Gastroesophageal sphincter (tissue), 4 donors: ENCODE measurements around the gene MYBBP1A. TPM values are rescaled to one million over a fixed set of nuclear protein-coding genes. Genes with fewer than 3 reads are reported as not detected.

Source experiments
- ATAC-seq: fragments of 150-250 bp; one replicate; pipeline ENCODE4 v1.9.1; 2016; ENCODE audit warnings: mild to moderate bottlenecking, moderate library complexity
- H3K27ac ChIP-seq, 4 donors: fragments of 200-600 bp; sonication (generic) in 3 of 4; 1 replicate in 3 of 4; 2 replicates in 1 of 4; pipeline ENCODE4 v1.5.1; 2016 to 2019
- H3K27me3 ChIP-seq: fragments of 200-600 bp; sonication (generic); one replicate; pipeline ENCODE4 v1.5.1; 2019
- H3K36me3 ChIP-seq, 2 donors: fragments of 200-600 bp; sonication (generic); one replicate each; pipeline ENCODE4 v1.5.1; 2019; ENCODE audit warnings: control low read depth in 1 of 2
- H3K4me1 ChIP-seq, 3 donors: fragments of 200-600 bp; sonication (generic); 1 replicate in 2 of 3; 2 replicates in 1 of 3; pipeline ENCODE4 v1.5.1; 2016 to 2019; ENCODE audit warnings: control low read depth in 2 of 3
- H3K4me3 ChIP-seq, 2 donors: fragments of 200-600 bp; sonication (generic); one replicate each; pipeline ENCODE4 v1.5.1; 2019; ENCODE audit warnings: mild to moderate bottlenecking in 1 of 2, moderate library complexity in 1 of 2
- H3K9me3 ChIP-seq, 3 donors: fragments of 200-600 bp; sonication (generic); one replicate each; pipeline ENCODE4 v1.5.1; 2017 to 2019; ENCODE audit warnings: control low read depth in 2 of 3
- EP300 ChIP-seq: sonication (generic); formaldehyde crosslinking; IDR thresholded peaks from one replicate; pipeline ENCODE4 v1.6.1; 2017; ENCODE audit warnings: antibody characterized with exemption, mild to moderate bottlenecking
- POLR2A ChIP-seq, 2 donors: fragments of 450-650 bp; IDR thresholded peaks; one replicate each; pipeline ENCODE4 v1.6.1; 2017; ENCODE audit warnings: antibody characterized with exemption in 2 of 2, mild to moderate bottlenecking in 2 of 2, moderate library complexity in 1 of 2
- POLR2AphosphoS5 ChIP-seq: sonication (generic); formaldehyde crosslinking; IDR thresholded peaks from one replicate; pipeline ENCODE4 v1.6.1; 2017; ENCODE audit warnings: antibody characterized with exemption
- WGBS, 2 donors: methylation state at CpG; one replicate each; pipeline ENCODE4 v1.1.5; 2018; ENCODE audit warnings: low coverage in 1 of 2; 5-methylcytosine and 5-hydroxymethylcytosine counted together
- total RNA-seq, 4 donors: library from RNA; depleted of rRNA; stranded (reverse); fragments of >200 nt; gene quantifications; one replicate each; pipeline ENCODE4 v1.1.0, GENCODE V29; 2016
- TF ChIP-seq, protein P1 (sequence below), 4 experiments: fragments of 200-600 bp in 2 of 4; fragments of 450-650 bp in 2 of 4; sonication (generic) in 1 of 4; IDR thresholded peaks; one replicate each; pipeline ENCODE4 v1.5.1; 2017 to 2019; ENCODE audit warnings: antibody characterized with exemption in 4 of 4, mild to moderate bottlenecking in 2 of 4, moderate library complexity in 2 of 4

The MYBBP1A gene
- total RNA-seq, 4 donors from 2014 or later: 19.1 to 46.4 (median 40.9) TPM

DNA sequence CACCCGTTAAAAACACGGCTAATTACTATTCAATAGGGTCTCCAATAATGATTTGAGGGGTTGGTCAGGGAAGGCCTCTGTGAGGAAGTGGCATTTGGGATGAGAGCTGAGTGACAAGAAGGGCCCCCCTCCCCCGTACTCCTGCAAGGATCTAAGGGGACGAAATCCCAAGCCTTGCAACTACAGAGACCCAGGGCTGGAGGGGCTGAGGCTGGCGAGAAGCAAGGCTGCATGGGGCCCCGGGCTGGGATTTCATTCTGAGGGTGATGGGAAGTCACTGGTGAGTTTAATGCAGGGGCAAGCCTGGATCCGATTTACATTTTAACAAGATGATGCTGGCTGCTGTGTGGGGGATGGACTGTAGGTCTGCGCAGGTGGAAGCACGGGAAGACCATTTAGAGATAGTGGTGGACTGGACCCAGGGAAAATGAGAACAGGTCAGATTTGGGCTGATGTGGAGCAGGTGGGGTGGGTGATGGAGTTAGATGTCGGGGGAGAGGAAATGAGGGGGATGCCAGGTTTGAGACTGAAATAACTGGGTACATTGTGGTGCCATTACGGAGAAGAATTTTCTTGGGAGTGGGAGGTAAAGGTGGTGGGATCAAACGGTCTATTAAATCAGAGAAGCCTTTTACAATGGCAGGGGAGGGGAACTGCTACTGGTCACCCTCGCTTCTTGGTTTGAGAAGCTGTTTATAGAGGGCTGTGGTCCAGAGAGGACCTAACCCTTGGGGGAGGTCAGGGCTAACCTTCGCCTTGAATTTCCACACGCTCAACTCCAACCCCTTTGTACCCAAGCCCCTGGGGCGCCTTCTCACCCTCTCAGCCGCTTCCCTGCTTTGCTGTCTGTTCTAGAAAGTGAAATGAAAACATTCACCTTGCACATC lies 932 bp upstream of the MYBBP1A start:
- H3K27ac ChIP-seq: peak overlapping the region; percentile 45 to 87 (median 85)
- no peak for ATAC-seq
- peaks cover 0 to 29% (median 17%) of the 10 kb centered on the region in 3 donors for H3K4me1 ChIP-seq
- no peaks in the 10 kb centered on the region for H3K27me3 ChIP-seq
- peaks cover 0 to 30% of the 10 kb centered on the region in 2 donors for H3K36me3 ChIP-seq
- TF ChIP-seq, protein P1, sequence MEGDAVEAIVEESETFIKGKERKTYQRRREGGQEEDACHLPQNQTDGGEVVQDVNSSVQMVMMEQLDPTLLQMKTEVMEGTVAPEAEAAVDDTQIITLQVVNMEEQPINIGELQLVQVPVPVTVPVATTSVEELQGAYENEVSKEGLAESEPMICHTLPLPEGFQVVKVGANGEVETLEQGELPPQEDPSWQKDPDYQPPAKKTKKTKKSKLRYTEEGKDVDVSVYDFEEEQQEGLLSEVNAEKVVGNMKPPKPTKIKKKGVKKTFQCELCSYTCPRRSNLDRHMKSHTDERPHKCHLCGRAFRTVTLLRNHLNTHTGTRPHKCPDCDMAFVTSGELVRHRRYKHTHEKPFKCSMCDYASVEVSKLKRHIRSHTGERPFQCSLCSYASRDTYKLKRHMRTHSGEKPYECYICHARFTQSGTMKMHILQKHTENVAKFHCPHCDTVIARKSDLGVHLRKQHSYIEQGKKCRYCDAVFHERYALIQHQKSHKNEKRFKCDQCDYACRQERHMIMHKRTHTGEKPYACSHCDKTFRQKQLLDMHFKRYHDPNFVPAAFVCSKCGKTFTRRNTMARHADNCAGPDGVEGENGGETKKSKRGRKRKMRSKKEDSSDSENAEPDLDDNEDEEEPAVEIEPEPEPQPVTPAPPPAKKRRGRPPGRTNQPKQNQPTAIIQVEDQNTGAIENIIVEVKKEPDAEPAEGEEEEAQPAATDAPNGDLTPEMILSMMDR (IDR thresholded peaks at IDR 0.05): no peak
- no peak for TF ChIP-seq POLR2AphosphoS5
- no peak for TF ChIP-seq POLR2A (IDR thresholded peaks at IDR 0.05)
- no peak for TF ChIP-seq EP300
- 39 to 54% methylated on average over 3 to 15 of the region's 17 CpGs for WGBS, 2 donors
- H3K9me3 ChIP-seq: no peaks in the 10 kb centered on the region
- peak overlapping the region; percentile 70 to 92 for H3K4me3 ChIP-seq

DNA sequence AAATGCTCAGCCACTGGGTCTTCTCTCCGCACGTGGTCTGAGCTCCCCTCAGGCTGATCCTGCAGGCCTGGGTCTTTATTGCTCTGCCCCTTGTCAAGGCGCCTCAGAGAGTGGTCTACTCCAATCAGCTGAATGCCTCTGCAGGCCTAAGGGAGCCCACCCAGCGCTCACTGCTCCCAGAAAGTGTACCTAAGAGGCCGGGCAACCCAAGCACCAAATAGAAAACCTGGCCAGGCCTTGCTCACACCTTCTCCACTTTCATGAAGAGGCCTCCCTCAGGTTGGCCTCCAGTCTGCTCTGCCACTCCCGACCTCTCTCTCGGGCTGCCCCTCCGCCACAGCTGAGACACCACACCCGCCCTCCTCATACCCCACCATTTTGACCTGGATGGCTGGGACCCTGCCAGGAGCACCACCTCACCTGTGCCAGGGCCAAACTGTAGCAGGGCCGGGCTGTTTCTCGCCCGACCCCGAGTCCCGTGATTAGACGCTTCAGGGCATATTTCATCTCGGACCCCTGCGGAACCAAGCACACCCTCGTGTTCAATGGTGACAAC lies 665 bp downstream of the MYBBP1A start:
- 0% methylated on average over 1 of the region's 18 CpGs; no CpG with 5 or more reads in 1 of the 2 donors for WGBS, 2 donors
- peak overlapping the region in 3 of 4 donors; percentile 85 to 87 (median 85) for H3K27ac ChIP-seq
- no peak for ATAC-seq

DNA sequence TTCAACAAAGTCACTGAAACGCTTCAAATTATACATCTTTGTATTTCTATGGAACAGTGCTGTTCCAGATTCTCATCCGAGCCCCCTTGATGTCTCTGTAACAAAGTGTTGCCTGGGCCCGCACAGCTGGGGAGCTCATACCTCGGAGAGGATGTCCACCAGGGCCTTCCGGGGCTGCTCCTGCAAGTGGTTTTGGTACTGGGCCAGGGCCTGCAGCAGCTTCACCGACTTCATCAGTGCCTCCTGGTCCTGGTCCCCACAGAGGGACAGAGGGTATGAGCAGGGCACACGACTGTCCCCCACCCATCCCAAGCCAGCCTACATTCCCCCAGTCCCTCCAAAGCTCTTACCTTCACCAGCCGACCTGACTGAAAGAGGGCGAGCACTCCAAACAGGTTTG lies 1.5 kb downstream of the MYBBP1A start:
- Histone ChIP-seq H3K9me3 (no peaks in the 10 kb centered on the region), H3K27ac (no peak overlapping the region), H3K27me3 (no peaks in the 10 kb centered on the region), H3K36me3 (peaks cover 0 to 55% of the 10 kb centered on the region in 2 donors), H3K4me3 (peak overlapping the region in 1 of 2 donors; percentile 92), H3K4me1 (peaks cover 0 to 29% (median 17%) of the 10 kb centered on the region in 3 donors)
- TF ChIP-seq POLR2A (IDR thresholded peaks at IDR 0.05) (no peak), EP300 (no peak), POLR2AphosphoS5 (no peak)
- TF ChIP-seq, protein P1 (IDR thresholded peaks at IDR 0.05): no peak
- 70 to 90% methylated on average over 2 of the region's 9 CpGs for WGBS, 2 donors
- no peak for ATAC-seq

More for the DNA sequence above, 665 bp downstream of the MYBBP1A start:
- Histone ChIP-seq H3K36me3 (peaks cover 0 to 46% of the 10 kb centered on the region in 2 donors), H3K4me3 (peak overlapping the region; percentile 70 to 92), H3K27me3 (no peaks in the 10 kb centered on the region), H3K4me1 (peaks cover 0 to 29% (median 17%) of the 10 kb centered on the region in 3 donors), H3K9me3 (no peaks in the 10 kb centered on the region)
- no peak for TF ChIP-seq EP300
- TF ChIP-seq, protein P1 (IDR thresholded peaks at IDR 0.05): no peak
- no peak for TF ChIP-seq POLR2A (IDR thresholded peaks at IDR 0.05)
- no peak for TF ChIP-seq POLR2AphosphoS5

- no peak for ATAC-seq
- Histone ChIP-seq H3K9me3 (no peaks in the 10 kb centered on the region), H3K4me3 (no peak overlapping the region), H3K4me1 (peaks cover 0 to 29% (median 17%) of the 10 kb centered on the region in 3 donors), H3K27me3 (no peaks in the 10 kb centered on the region), H3K27ac (no peak overlapping the region), H3K36me3 (peaks cover 0 to 72% of the 10 kb centered on the region in 2 donors)
- no peak for TF ChIP-seq POLR2A (IDR thresholded peaks at IDR 0.05)
- no peak for TF ChIP-seq POLR2AphosphoS5
- TF ChIP-seq EP300: no peak
- TF ChIP-seq, protein P1 (IDR thresholded peaks at IDR 0.05): no peak
- 90 to 100% methylated on average over 2 of the region's 27 CpGs for WGBS, 2 donors
Measured at GRCh38 chr17:4551796-4552525, 3.2 kb downstream of the MYBBP1A start.
